ENCODE results near the gene FANCB.

FANCB gene

GRCh38 chrX:14801136-14801535, 71.7 kb downstream of the FANCB start (continued):
- no peak for TF ChIP-seq ZSCAN30 (tag by site-specific recombination; IDR thresholded peaks at IDR 0.05)
- TF ChIP-seq ZNF202 (tag by site-specific recombination; IDR thresholded peaks at IDR 0.05; ENCODE audit: borderline replicate concordance) = no peak
- no peak for TF ChIP-seq ZNF19 (tag by site-specific recombination; IDR thresholded peaks at IDR 0.05; ENCODE audit: low read depth)

GRCh38 chrX:14798805-14799397, 74.0 kb downstream of the FANCB start:
- Histone ChIP-seq H3K27ac (ENCODE audit: extremely low read depth, low read depth, low read length) (no peak overlapping the region), H3K36me3 (ENCODE audit: control insufficient read depth in 2 of 2, insufficient read depth in 1 of 2, low read length in 2 of 2) (peaks cover 0 to 13% of the 10 kb centered on the region in 2 experiments; a peak in 1 of 3 replicates), H3K4me1 (ENCODE audit: control insufficient read depth, insufficient read depth, low read length) (no peaks in the 10 kb centered on the region), H3K4me3 (ENCODE audit: low read depth, low read length) (no peak overlapping the region), H3K9me3 (ENCODE audit: control insufficient read depth, insufficient read depth, low read depth, low read length) (no peaks in the 10 kb centered on the region)
- ChIA-PET POLR2A (no interaction called here), CTCF (no interaction called here)
- TF ChIP-seq ZNF335 (tag by site-specific recombination; conservative IDR thresholded peaks at IDR 0.05) = no peak
- TF ChIP-seq ZNF768 (tag by site-specific recombination; IDR thresholded peaks at IDR 0.05) = no peak
- no peak for TF ChIP-seq ZNF433 (tag by site-specific recombination; IDR thresholded peaks at IDR 0.05; ENCODE audit: low read depth)
- no peak for TF ChIP-seq ZNF114 (tag by site-specific recombination; IDR thresholded peaks at IDR 0.05)
- TF ChIP-seq, protein P1, sequence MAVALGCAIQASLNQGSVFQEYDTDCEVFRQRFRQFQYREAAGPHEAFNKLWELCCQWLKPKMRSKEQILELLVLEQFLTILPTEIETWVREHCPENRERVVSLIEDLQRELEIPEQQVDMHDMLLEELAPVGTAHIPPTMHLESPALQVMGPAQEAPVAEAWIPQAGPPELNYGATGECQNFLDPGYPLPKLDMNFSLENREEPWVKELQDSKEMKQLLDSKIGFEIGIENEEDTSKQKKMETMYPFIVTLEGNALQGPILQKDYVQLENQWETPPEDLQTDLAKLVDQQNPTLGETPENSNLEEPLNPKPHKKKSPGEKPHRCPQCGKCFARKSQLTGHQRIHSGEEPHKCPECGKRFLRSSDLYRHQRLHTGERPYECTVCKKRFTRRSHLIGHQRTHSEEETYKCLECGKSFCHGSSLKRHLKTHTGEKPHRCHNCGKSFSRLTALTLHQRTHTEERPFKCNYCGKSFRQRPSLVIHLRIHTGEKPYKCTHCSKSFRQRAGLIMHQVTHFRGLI (tag by site-specific recombination; IDR thresholded peaks at IDR 0.05) = no peak
- no peak for TF ChIP-seq ZNF394 (tag by site-specific recombination; IDR thresholded peaks at IDR 0.05; ENCODE audit: borderline replicate concordance)
- no peak for TF ChIP-seq ZNF558 (tag by site-specific recombination; IDR thresholded peaks at IDR 0.05)
- no peak for TF ChIP-seq ZNF202 (tag by site-specific recombination; IDR thresholded peaks at IDR 0.05; ENCODE audit: borderline replicate concordance)
- TF ChIP-seq OSR2 (tag by site-specific recombination; IDR thresholded peaks at IDR 0.05) = no peak
- TF ChIP-seq PRDM1 (tag by site-specific recombination; IDR thresholded peaks at IDR 0.05) = no peak
- no peak for TF ChIP-seq MYNN (tag by site-specific recombination; IDR thresholded peaks at IDR 0.05; ENCODE audit: borderline replicate concordance)
- no peak for TF ChIP-seq ZEB2 (tag by site-specific recombination; IDR thresholded peaks at IDR 0.05)
